Measurements from ENCODE around the gene DUSP22. TPM values are rescaled to one million over a fixed set of nuclear protein-coding genes. Genes with fewer than 3 reads are reported as not detected.

The DUSP22 gene
- total RNA-seq, 1 donor from 2014 or later, result 34.9 TPM

DNA sequence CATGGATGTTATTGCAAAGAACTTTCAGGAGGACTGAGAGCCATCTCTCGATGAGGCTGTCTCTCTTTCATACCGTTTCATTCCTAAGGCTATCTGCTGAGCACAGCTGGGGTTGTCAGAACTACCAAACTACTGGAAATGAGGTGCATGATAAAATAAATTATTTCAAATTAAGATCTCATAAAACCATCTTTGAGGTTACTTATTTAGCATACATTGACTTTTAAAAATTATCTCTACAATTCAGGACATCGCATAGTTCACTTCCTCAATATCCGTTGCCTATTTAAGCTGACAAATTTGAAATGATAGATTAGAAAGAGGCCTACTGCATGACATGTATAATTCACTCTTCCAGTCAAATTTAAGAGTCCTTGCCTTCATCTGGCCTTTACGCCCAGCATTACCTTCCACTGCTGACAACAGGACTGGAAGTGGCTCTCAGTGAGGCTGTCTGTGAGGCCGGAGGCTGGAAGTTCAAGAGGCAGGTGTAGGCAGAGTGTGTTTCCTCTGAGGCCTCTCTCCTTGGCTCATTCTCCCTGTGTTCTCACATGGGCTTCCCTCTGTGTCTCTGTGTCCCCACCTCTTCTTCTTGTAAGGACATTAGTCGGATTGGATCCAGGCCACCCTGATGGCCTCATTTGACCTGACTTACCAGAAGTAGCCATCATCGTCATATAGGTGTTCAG lies 12.8 kb upstream of the DUSP22 start:
- Histone ChIP-seq H3K27me3 (ENCODE audit: insufficient read depth, low read length) (no peaks in the 10 kb centered on the region), H3K27ac (ENCODE audit: low read depth, low read length) (no peak overlapping the region), H4K20me1 (ENCODE audit: insufficient read depth, low read length) (no peaks in the 10 kb centered on the region), H3K9ac (ENCODE audit: low read length) (no peak overlapping the region), H3K36me3 (ENCODE audit: insufficient read depth, low read length) (no peaks in the 10 kb centered on the region), H3K9me3 (ENCODE audit: insufficient read depth, low read depth, low read length) (peaks cover 3% of the 10 kb centered on the region), H2AFZ (ENCODE audit: low read depth, low read length) (no peak overlapping the region), H3K79me2 (ENCODE audit: insufficient read depth, low read length) (no peaks in the 10 kb centered on the region), H3K4me2 (ENCODE audit: low read length) (no peak overlapping the region), H3K4me1 (ENCODE audit: insufficient read depth, low read length) (no peaks in the 10 kb centered on the region), H3K4me3 (ENCODE audit: insufficient read depth, low read depth, low read length) (no peak overlapping the region)
- no peaks in the 10 kb centered on the region for H3K36me3 Mint-ChIP-seq (ENCODE audit: low read depth, unreplicated experiment)
- TF ChIP-seq, protein P1, sequence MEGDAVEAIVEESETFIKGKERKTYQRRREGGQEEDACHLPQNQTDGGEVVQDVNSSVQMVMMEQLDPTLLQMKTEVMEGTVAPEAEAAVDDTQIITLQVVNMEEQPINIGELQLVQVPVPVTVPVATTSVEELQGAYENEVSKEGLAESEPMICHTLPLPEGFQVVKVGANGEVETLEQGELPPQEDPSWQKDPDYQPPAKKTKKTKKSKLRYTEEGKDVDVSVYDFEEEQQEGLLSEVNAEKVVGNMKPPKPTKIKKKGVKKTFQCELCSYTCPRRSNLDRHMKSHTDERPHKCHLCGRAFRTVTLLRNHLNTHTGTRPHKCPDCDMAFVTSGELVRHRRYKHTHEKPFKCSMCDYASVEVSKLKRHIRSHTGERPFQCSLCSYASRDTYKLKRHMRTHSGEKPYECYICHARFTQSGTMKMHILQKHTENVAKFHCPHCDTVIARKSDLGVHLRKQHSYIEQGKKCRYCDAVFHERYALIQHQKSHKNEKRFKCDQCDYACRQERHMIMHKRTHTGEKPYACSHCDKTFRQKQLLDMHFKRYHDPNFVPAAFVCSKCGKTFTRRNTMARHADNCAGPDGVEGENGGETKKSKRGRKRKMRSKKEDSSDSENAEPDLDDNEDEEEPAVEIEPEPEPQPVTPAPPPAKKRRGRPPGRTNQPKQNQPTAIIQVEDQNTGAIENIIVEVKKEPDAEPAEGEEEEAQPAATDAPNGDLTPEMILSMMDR (IDR thresholded peaks at IDR 0.05; ENCODE audit: insufficient read depth, low read depth, low read length), result no peak
- no peak for TF ChIP-seq EZH2 (IDR thresholded peaks at IDR 0.05; ENCODE audit: insufficient read depth, low read length)
- H3K4me3 Mint-ChIP-seq (ENCODE audit: unreplicated experiment), result no peak overlapping the region
- peaks cover 8% of the 10 kb centered on the region for H3K9me3 Mint-ChIP-seq (ENCODE audit: unreplicated experiment)
- H3K27ac Mint-ChIP-seq (ENCODE audit: unreplicated experiment), result no peak overlapping the region
- DNase-seq (ENCODE audit: low read depth), result no peak
- no peaks in the 10 kb centered on the region for H3K4me1 Mint-ChIP-seq (ENCODE audit: low read depth, unreplicated experiment)
- FAIRE-seq, result no peak
- H3K27me3 Mint-ChIP-seq (ENCODE audit: low read depth, unreplicated experiment), result peaks cover 30% of the 10 kb centered on the region

DNA sequence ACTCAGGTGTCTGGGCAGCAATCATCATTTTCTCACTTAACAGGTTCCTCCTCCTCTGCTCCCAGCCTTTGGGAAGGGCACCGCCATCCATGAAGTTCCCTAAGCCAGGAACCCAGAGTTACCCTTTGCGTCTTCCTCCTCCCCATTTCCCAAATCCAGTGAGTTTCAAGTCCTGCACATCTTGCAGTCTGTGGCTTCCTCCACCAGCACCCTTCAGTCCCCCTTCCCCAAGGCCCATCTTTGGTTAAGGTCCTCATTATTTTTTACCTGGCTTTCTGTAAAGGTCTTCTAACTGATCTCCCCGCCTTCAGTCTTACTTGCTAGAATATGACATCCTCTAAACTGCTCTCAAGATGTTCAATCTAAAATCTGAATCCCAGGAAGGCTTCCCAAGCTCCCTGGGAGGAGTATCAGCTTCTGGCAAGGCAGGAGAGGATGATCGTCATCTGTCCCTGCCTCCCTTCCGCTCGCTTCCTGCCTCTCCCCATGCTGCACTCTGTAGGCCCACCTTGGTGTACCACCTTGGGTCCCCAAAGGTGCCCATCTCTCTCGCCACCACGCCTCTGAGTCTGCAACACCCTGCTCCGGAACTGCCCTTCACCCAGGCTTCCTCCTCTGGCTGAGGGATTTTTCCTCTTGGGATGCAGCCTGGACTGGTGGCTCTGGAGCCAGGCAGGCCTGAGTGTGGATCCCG lies 11.4 kb upstream of the DUSP22 start:
- no peak for TF ChIP-seq EZH2 (IDR thresholded peaks at IDR 0.05; ENCODE audit: insufficient read depth, low read length)
- TF ChIP-seq, protein P1 (IDR thresholded peaks at IDR 0.05; ENCODE audit: insufficient read depth, low read depth, low read length), result no peak
- H3K27ac ChIP-seq (ENCODE audit: low read depth, low read length), result no peak overlapping the region
- no peak overlapping the region for H3K4me2 ChIP-seq (ENCODE audit: low read length)
- no peak for DNase-seq (ENCODE audit: low read depth)
- H3K9me3 Mint-ChIP-seq (ENCODE audit: unreplicated experiment), result peaks cover 8% of the 10 kb centered on the region
- no peak overlapping the region for H3K27ac Mint-ChIP-seq (ENCODE audit: unreplicated experiment)
- FAIRE-seq, result no peak
- no peaks in the 10 kb centered on the region for H4K20me1 ChIP-seq (ENCODE audit: insufficient read depth, low read length)
- H3K4me3 ChIP-seq (ENCODE audit: insufficient read depth, low read depth, low read length), result no peak overlapping the region
- H3K4me1 ChIP-seq (ENCODE audit: insufficient read depth, low read length), result no peaks in the 10 kb centered on the region
- H3K36me3 Mint-ChIP-seq (ENCODE audit: low read depth, unreplicated experiment), result no peaks in the 10 kb centered on the region
- peaks cover 30% of the 10 kb centered on the region for H3K27me3 Mint-ChIP-seq (ENCODE audit: low read depth, unreplicated experiment)
- no peaks in the 10 kb centered on the region for H3K36me3 ChIP-seq (ENCODE audit: insufficient read depth, low read length)
- H3K79me2 ChIP-seq (ENCODE audit: insufficient read depth, low read length), result no peaks in the 10 kb centered on the region
- no peak overlapping the region for H3K4me3 Mint-ChIP-seq (ENCODE audit: unreplicated experiment)
- no peak overlapping the region for H3K9ac ChIP-seq (ENCODE audit: low read length)
- no peaks in the 10 kb centered on the region for H3K4me1 Mint-ChIP-seq (ENCODE audit: low read depth, unreplicated experiment)
- H3K27me3 ChIP-seq (ENCODE audit: insufficient read depth, low read length), result no peaks in the 10 kb centered on the region
- H3K9me3 ChIP-seq (ENCODE audit: insufficient read depth, low read depth, low read length), result peaks cover 3% of the 10 kb centered on the region
- no peak overlapping the region for H2AFZ ChIP-seq (ENCODE audit: low read depth, low read length)
